CD1c-positive myeloid dendritic cell (primary cell): ENCODE results near the gene MUC5AC.
"Not testable (repeated sequence)": the region's sequence is repeated elsewhere in the genome, so short reads cannot be mapped to it uniquely, and the experiment has no call there.

Source experiments
- DNase-seq: peaks from one replicate; pipeline ENCODE4 v3.0.0-alpha.2; 2016; ENCODE audit errors: extremely low spot score

The MUC5AC gene

GRCh38 chr11:1177771-1178090, 20.0 kb downstream of the MUC5AC start:
- DNase-seq = no peak

GRCh38 chr11:1178201-1178885, 20.6 kb downstream of the MUC5AC start:
- no peak for DNase-seq

- no peak for DNase-seq
These were observed 21.2 kb downstream of the MUC5AC start for GRCh38 chr11:1178906-1179305.

- no peak for DNase-seq
These were observed 21.9 kb downstream of the MUC5AC start for GRCh38 chr11:1179641-1180040.

- no peak for DNase-seq
These were observed 22.4 kb downstream of the MUC5AC start for GRCh38 chr11:1180171-1180570.

GRCh38 chr11:1180947-1181391, 23.2 kb downstream of the MUC5AC start:
- no peak for DNase-seq

GRCh38 chr11:1181420-1181819, 23.7 kb downstream of the MUC5AC start:
- DNase-seq = no peak

- peak; percentile 2 for DNase-seq
These were observed 24.2 kb downstream of the MUC5AC start for GRCh38 chr11:1181853-1182535.

- DNase-seq = not testable (repeated sequence)
These were observed 26.4 kb downstream of the MUC5AC start for GRCh38 chr11:1184139-1184538.

GRCh38 chr11:1188451-1189130, 30.8 kb downstream of the MUC5AC start:
- not testable (repeated sequence) for DNase-seq

GRCh38 chr11:1189816-1190215, 32.1 kb downstream of the MUC5AC start:
- DNase-seq = not testable (repeated sequence)

- not testable (repeated sequence) for DNase-seq
These were observed 34.2 kb downstream of the MUC5AC start for GRCh38 chr11:1191786-1192470.

GRCh38 chr11:1192741-1193325, 35.1 kb downstream of the MUC5AC start:
- no peak for DNase-seq

- DNase-seq = no peak
These were observed 35.8 kb downstream of the MUC5AC start for GRCh38 chr11:1193326-1194230.

GRCh38 chr11:1194231-1194976, 36.7 kb downstream of the MUC5AC start:
- DNase-seq = no peak

GRCh38 chr11:1194977-1195681, 37.4 kb downstream of the MUC5AC start:
- DNase-seq = no peak

- no peak for DNase-seq
These were observed 38.1 kb downstream of the MUC5AC start for GRCh38 chr11:1195682-1196515.

GRCh38 chr11:1196516-1197391, 39.0 kb downstream of the MUC5AC start:
- DNase-seq = no peak
